HepG2 (cell line): Measurements from ENCODE around the gene MMP25. TPM values are rescaled to one million over a fixed set of nuclear protein-coding genes. Genes with fewer than 3 reads are reported as not detected.

Experiments
- ARID5B ChIP-seq: IDR thresholded peaks from 2 replicates; pipeline ENCODE4 v1.4.0; 2020; ENCODE audit warnings: mild to moderate bottlenecking, missing genetic modification reagents
- ATF6 ChIP-seq: sonication (generic); formaldehyde crosslinking; conservative IDR thresholded peaks from 2 replicates; pipeline ENCODE4 v1.4.0; 2020; ENCODE audit warnings: missing genetic modification reagents
- FUBP1 ChIP-seq: sonication (generic); formaldehyde crosslinking; IDR thresholded peaks from 2 replicates; pipeline ENCODE4 v1.5.1; 2020; ENCODE audit warnings: missing genetic modification reagents, mild to moderate bottlenecking, borderline replicate concordance
- GABPA ChIP-seq, 2 experiments: IDR thresholded peaks; 2 replicates each; pipeline ENCODE4 v1.6.1; 2011 to 2016; ENCODE audit warnings: low read depth in 2 of 2, low read length in 1 of 2, missing biosample characterization in 1 of 2, missing genetic modification characterization in 1 of 2
- KDM1A ChIP-seq: IDR thresholded peaks from 2 replicates; pipeline ENCODE4 v1.6.1; 2016; ENCODE audit warnings: missing compliant biosample characterization
- PRDM15 ChIP-seq: sonication (generic); formaldehyde crosslinking; IDR thresholded peaks from 2 replicates; pipeline ENCODE4 v1.4.0; 2020; ENCODE audit warnings: missing genetic modification reagents
- RFX1 ChIP-seq: fragments of 450-650 bp; IDR thresholded peaks from 2 replicates; pipeline ENCODE4 v1.6.1; 2017
- SETDB1 ChIP-seq: sonication (generic); formaldehyde crosslinking; IDR thresholded peaks from 2 replicates; pipeline ENCODE4 v1.5.1; 2020; ENCODE audit warnings: missing genetic modification reagents, mild to moderate bottlenecking, borderline replicate concordance
- ZBTB2 ChIP-seq: sonication (generic); formaldehyde crosslinking; IDR thresholded peaks from 2 replicates; pipeline ENCODE4 v1.8.0; 2022; ENCODE audit warnings: low read depth, missing genetic modification reagents
- ZNF101 ChIP-seq: sonication (generic); formaldehyde crosslinking; IDR thresholded peaks from 2 replicates; pipeline ENCODE4 v1.4.0; 2020; ENCODE audit warnings: mild to moderate bottlenecking, low read depth, missing genetic modification reagents, borderline replicate concordance
- ZNF784 ChIP-seq: sonication (generic); formaldehyde crosslinking; IDR thresholded peaks from 2 replicates; pipeline ENCODE4 v1.5.1; 2020; ENCODE audit warnings: missing genetic modification reagents, mild to moderate bottlenecking, borderline replicate concordance
- polyA plus RNA-seq, 8 experiments: library from polyadenylated mRNA; depleted of rRNA in 3 of 8; stranded (reverse) in 7 of 8; unstranded in 1 of 8; fragments of >200 nt; fragmentation: Illumina TruSeq in 4 of 8; extraction: Trizol in 4 of 8; gene quantifications; 2 replicates each; pipeline versions ENCODE4 v1.2.1 to v1.2.3, GENCODE V29; 2011 to 2016; ENCODE audit warnings: low read depth in 4 of 8, missing spikeins in 1 of 8, mixed read lengths in 1 of 8; ENCODE audit not compliant: insufficient read depth in 1 of 8
- total RNA-seq, 5 experiments: library from RNA; depleted of rRNA; stranded (reverse); fragments of >200 nt; fragmentation: Illumina TruSeq; extraction: Trizol; gene quantifications; 2 replicates each; pipeline ENCODE4 v1.2.3, GENCODE V29; 2016; ENCODE audit warnings: low read depth in 1 of 5

Gene MMP25
- total and polyA plus RNA-seq, 2 of the 13 experiments (the other 11 are each of a cell fraction or from before 2014, with no cell fraction given) = 0.04 to 0.08 TPM

- no peak for TF ChIP-seq GABPA (IDR thresholded peaks at IDR 0.05; ENCODE audit: low read depth, low read length)
- peak; percentile 61; the same call in 1 of the 2 replicates for TF ChIP-seq GABPA (CRISPR knock-in tag; IDR thresholded peaks at IDR 0.05; ENCODE audit: low read depth)
- no peak for TF ChIP-seq ZBTB2
- no peak for TF ChIP-seq SETDB1
- TF ChIP-seq ZNF784 (CRISPR knock-in tag) = no peak
- TF ChIP-seq ATF6 = no peak
- TF ChIP-seq ARID5B (CRISPR knock-in tag) = no peak; the same call in none of the 2 replicates
- no peak for TF ChIP-seq ZNF101 (CRISPR knock-in tag)
- TF ChIP-seq PRDM15 (CRISPR knock-in tag) = no peak
- TF ChIP-seq FUBP1 = no peak
- TF ChIP-seq KDM1A (CRISPR knock-in tag) = no peak
- TF ChIP-seq RFX1 = no peak
Measured at GRCh38 chr16:3086596-3087242, 40.4 kb downstream of the MMP25 start (continued).
